Activated CD8-positive, alpha-beta memory T cell treated with anti-CD3 and anti-CD28 coated beads for 36 hours (primary cell): ENCODE measurements around the gene PPP1R37. TPM values are rescaled to one million over a fixed set of nuclear protein-coding genes. Genes with fewer than 3 reads are reported as not detected.

Experiments
- CTCF ChIA-PET: fragments of 350-600 bp; sonication (Branson Sonifier 250); formaldehyde crosslinking; loops from one replicate; lab custom pipeline; 2021; ENCODE audit warnings: antibody characterized with exemption; lab: Charles Lee
- POLR2A ChIA-PET: fragments of 350-600 bp; sonication (Branson Sonifier 250); formaldehyde crosslinking; loops from one replicate; lab custom pipeline; 2021; ENCODE audit warnings: antibody characterized with exemption; lab: Charles Lee
- total RNA-seq, 2 experiments: library from RNA; stranded (reverse); gene quantifications; one replicate each; pipeline ENCODE4 v1.2.3, GENCODE V29; 2021

The PPP1R37 gene
- total RNA-seq, 2 experiments from 2014 or later, result 13.8 to 14.7 TPM

- ChIA-PET POLR2A (interaction anchor here (1.3 to 1.4 kb wide), 2 partner anchors 11 to 75 kb away, joined by 4 read pairs; partner anchors contain the start of gene GEMIN7), CTCF (interaction anchor here (0.7 to 1.7 kb wide), 5 partner anchors 9 to 75 kb away, joined by 3 to 4 read pairs (median 4); partner anchors contain the start of gene GEMIN7)
Observed at GRCh38 chr19:45153339-45154063, 60.5 kb downstream of the PPP1R37 start.

GRCh38 chr19:45154064-45154827 is 61.3 kb downstream of the PPP1R37 start:
- ChIA-PET POLR2A (interaction anchor here (1.4 kb wide), 1 partner anchor 10 kb away, joined by 4 read pairs; no protein-coding TSS in a partner anchor), CTCF (interaction anchor here (1.2 kb wide), 1 partner anchor 11 kb away, joined by 4 read pairs; no protein-coding TSS in a partner anchor)

GRCh38 chr19:45156011-45156630 is 63.1 kb downstream of the PPP1R37 start:
- CTCF ChIA-PET, result interaction anchor here (0.6 kb wide), 1 partner anchor 76 kb away, joined by 3 read pairs; no protein-coding TSS in a partner anchor

GRCh38 chr19:45156751-45157150 is 63.8 kb downstream of the PPP1R37 start:
- POLR2A ChIA-PET, result no interaction called here
- CTCF ChIA-PET, result no interaction called here

More at GRCh38 chr19:45156011-45156630, 63.1 kb downstream of the PPP1R37 start:
- POLR2A ChIA-PET, result no interaction called here

- ChIA-PET CTCF (no interaction called here), POLR2A (no interaction called here)
Observed at GRCh38 chr19:45158503-45159209, 65.7 kb downstream of the PPP1R37 start.

GRCh38 chr19:45159210-45159970 is 66.4 kb downstream of the PPP1R37 start:
- ChIA-PET CTCF (no interaction called here), POLR2A (no interaction called here)

GRCh38 chr19:45159971-45160324 is 67.0 kb downstream of the PPP1R37 start:
- POLR2A ChIA-PET, result no interaction called here
- CTCF ChIA-PET, result no interaction called here

DNA sequence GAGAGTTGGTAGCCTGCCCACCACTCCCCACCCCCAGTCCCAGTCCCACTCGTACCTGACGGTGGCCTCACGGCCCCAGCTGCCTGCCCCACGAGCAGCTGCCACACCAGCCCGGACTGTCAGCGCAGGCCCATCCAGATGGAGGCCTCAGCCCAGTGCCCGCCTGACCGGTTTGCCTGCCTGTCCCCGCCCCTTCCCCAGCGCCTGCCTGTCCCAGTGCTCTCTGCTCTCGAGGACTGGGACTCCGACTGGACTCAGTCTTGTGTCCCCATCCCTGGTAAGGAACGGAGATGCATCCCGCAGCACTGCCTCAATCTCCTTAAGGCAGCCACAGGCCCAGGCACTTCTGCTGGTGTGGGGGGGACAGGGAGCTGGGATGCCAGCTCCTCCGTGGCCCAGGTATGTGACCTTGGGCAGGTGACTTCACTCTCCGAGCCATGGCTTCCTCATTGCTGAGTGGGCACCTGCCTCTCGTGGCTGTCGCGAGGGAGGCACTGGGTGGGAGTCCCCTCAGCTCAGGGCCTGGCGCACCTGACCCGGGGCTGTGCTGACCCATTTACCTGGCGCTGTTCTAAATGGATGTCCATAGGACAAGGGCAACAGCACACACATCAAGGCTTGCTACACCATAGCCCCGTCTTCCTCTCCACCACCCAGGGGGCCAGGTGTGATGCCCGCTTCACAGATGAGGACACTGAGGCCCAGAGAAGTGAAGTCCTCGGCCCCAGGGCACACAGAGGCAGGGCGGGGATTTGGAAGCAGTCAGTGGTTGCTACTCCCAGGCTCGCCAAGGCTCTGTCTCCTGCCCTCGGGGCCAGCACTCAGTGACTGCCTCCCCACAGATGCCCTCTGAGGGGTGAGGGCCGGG is 68.1 kb downstream of the PPP1R37 start, which contains the start of gene NKPD1:
NKPD1 (minus strand) TSS at position 113 of the 868 bp plus-strand sequence. CDS start 832 bp downstream, outside the sequence.
- CTCF ChIA-PET, result no interaction called here

GRCh38 chr19:45161738-45162607 is 69.0 kb downstream of the PPP1R37 start:
- POLR2A ChIA-PET, result no interaction called here

More for the DNA sequence above, 68.1 kb downstream of the PPP1R37 start, which contains the start of gene NKPD1:
- POLR2A ChIA-PET, result no interaction called here

DNA sequence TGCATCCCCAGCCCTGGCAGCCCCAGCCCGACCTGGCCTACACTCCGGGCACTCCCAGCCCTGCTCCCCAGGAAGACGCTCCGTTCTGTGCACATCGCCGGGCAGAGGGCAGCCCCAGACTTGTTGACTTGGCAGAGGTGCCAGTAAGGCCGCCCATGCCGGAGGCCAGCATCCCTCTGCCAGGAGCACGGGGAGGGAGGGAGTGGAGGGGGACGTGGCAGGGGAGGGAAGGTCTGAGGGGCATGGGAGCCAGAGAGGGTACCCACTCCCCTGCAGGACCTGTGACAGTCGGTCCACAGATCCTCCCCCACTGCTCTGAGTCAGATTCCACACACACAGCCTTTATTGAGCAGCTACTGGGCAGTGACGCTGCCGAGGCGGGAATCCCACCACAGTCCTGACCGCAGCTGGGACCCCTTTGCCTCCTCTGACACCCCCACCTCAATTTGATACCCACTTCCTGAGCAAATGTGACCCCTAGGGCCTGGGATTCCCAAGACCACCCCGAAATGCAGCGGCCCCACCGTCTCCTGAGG is 69.7 kb downstream of the PPP1R37 start:
- CTCF ChIA-PET, result interaction anchor here (1.4 kb wide), 1 partner anchor 19 kb away, joined by 5 read pairs; no protein-coding TSS in a partner anchor

More at GRCh38 chr19:45161738-45162607, 69.0 kb downstream of the PPP1R37 start:
- CTCF ChIA-PET, result no interaction called here

GRCh38 chr19:45163156-45163555 is 70.2 kb downstream of the PPP1R37 start:
- CTCF ChIA-PET, result interaction anchor here (1.4 kb wide), 1 partner anchor 20 kb away, joined by 5 read pairs; no protein-coding TSS in a partner anchor
- POLR2A ChIA-PET, result no interaction called here

More for the DNA sequence above, 69.7 kb downstream of the PPP1R37 start:
- POLR2A ChIA-PET, result no interaction called here

GRCh38 chr19:45163751-45164460 is 70.9 kb downstream of the PPP1R37 start:
- CTCF ChIA-PET, result interaction anchor here (1.2 to 1.4 kb wide), 4 partner anchors 9 to 26 kb away, joined by 3 to 5 read pairs (median 4); no protein-coding TSS in a partner anchor
- POLR2A ChIA-PET, result interaction anchor here (1.2 kb wide), 1 partner anchor 72 kb away, joined by 3 read pairs; no protein-coding TSS in a partner anchor

DNA sequence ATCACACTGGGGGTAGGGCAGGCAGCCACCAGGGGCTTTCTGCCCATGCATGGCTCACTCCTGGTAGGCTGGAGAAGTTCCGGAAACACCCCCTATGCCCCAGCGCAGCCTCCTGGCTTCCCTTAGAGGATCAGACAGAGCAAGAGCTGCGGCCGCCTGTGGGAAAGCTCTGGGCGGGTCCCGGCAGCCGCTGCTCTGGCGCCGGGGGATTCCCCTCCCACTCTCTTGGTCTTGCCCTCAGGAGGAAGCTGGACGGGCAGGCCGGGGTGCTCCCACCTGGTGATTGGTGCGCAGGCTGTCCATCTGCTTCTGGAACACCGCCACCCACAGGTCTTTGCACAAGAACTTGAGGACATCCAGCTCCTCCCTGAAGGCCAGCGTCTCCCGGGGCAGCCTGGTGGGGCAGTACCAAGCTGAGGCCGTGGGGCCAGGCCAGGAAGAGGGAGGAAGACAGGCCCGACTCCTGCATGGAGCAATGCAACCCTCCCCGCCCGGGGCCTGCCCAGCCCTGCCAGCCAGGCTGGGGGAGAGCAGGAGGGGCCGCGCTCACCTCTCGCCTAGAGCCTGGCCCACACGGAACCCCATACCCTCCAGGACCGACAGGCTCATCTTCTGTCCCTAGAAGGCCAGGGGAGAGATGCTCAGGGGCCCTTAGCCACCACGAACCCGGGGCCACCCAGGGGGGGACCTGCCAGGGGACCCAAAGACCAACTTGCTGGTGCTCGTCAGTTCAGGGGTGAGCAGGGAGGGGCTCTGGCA is 71.8 kb downstream of the PPP1R37 start:
- ChIA-PET POLR2A (interaction anchor here (0.8 to 1.2 kb wide), 2 partner anchors 11 to 73 kb away, joined by 3 to 4 read pairs; no protein-coding TSS in a partner anchor), CTCF (interaction anchor here (1.2 to 1.3 kb wide), 3 partner anchors 10 to 26 kb away, joined by 3 to 4 read pairs (median 4); no protein-coding TSS in a partner anchor)

- POLR2A ChIA-PET, result no interaction called here
- CTCF ChIA-PET, result interaction anchor here (2.3 kb wide), 1 partner anchor 12 kb away, joined by 7 read pairs; the partner anchor contains the start of genes BLOC1S3 and TRAPPC6A
Observed at GRCh38 chr19:45166723-45167252, 73.8 kb downstream of the PPP1R37 start.
